CD4-positive, alpha-beta T cell (primary cell): ENCODE measurements around the gene GMEB2. TPM values are rescaled to one million over a fixed set of nuclear protein-coding genes. Genes with fewer than 3 reads are reported as not detected.

Source experiments
- ATAC-seq: fragments of 200-7000 bp; cut with Tn5 transposase; one replicate; pipeline ENCODE4 v1.10.0; 2022; ENCODE audit warnings: mild to moderate bottlenecking; ENCODE audit not compliant: poor library complexity
- CTCF ChIA-PET: fragments of 350-600 bp; sonication (Branson Sonifier 250); formaldehyde crosslinking; loops from one replicate; lab custom pipeline; 2021; ENCODE audit warnings: antibody characterized with exemption, inconsistent platforms; lab: Charles Lee
- POLR2A ChIA-PET: fragments of 350-600 bp; sonication (Branson Sonifier 250); formaldehyde crosslinking; loops from one replicate; lab custom pipeline; 2021; ENCODE audit warnings: antibody characterized with exemption, inconsistent platforms; lab: Charles Lee
- DNase-seq, 14 experiments: peaks; one replicate each; pipeline ENCODE4 v3.0.0-alpha.2; 2013 to 2020; ENCODE audit warnings: mixed read lengths in 2 of 14
- H3K27ac ChIP-seq, 2 donors: one replicate each; pipeline versions ENCODE4 v1.5.1 to v1.7.0; 2013; ENCODE audit warnings: low read length in 2 of 2, low read depth in 1 of 2, mild to moderate bottlenecking in 1 of 2
- H3K27me3 ChIP-seq, 2 experiments: 1 replicate in 1 of 2; 2 replicates in 1 of 2; pipeline versions ENCODE4 v1.6.1 to v1.7.0; 2013; ENCODE audit warnings: low read length in 2 of 2, control low read depth in 1 of 2, mild to moderate bottlenecking in 1 of 2, moderate library complexity in 1 of 2; ENCODE audit not compliant: insufficient read depth in 2 of 2, control insufficient read depth in 1 of 2
- H3K36me3 ChIP-seq: one replicate; pipeline ENCODE4 v1.6.1; 2013; ENCODE audit warnings: low read length, control low read depth; ENCODE audit not compliant: insufficient read depth
- H3K4me1 ChIP-seq: one replicate; pipeline ENCODE4 v1.6.1; 2013; ENCODE audit warnings: low read length, control low read depth; ENCODE audit not compliant: insufficient read depth
- H3K4me3 ChIP-seq: one replicate; pipeline ENCODE4 v1.5.1; 2013; ENCODE audit warnings: mild to moderate bottlenecking, low read length, moderate library complexity
- H3K9me3 ChIP-seq, 2 experiments: 1 replicate in 1 of 2; 2 replicates in 1 of 2; pipeline versions ENCODE4 v1.6.1 to v1.7.0; 2013; ENCODE audit warnings: low read length in 2 of 2, mild to moderate bottlenecking in 2 of 2, control low read depth in 1 of 2, moderate library complexity in 1 of 2; ENCODE audit not compliant: control insufficient read depth in 1 of 2, insufficient read depth in 1 of 2
- H3K27ac Mint-ChIP-seq: one replicate; pipeline ENCODE4 v1.8.0; 2020; ENCODE audit warnings: mixed read lengths
- H3K27me3 Mint-ChIP-seq: one replicate; pipeline ENCODE4 v1.8.0; 2021; ENCODE audit warnings: mixed read lengths
- H3K36me3 Mint-ChIP-seq: one replicate; pipeline ENCODE4 v1.8.0; 2021; ENCODE audit warnings: low read depth, mixed read lengths
- H3K4me1 Mint-ChIP-seq: one replicate; pipeline ENCODE4 v1.8.0; 2021; ENCODE audit warnings: low read depth, mixed read lengths
- H3K4me3 Mint-ChIP-seq: one replicate; pipeline ENCODE4 v1.8.0; 2020; ENCODE audit warnings: mild to moderate bottlenecking, mixed read lengths
- H3K9me3 Mint-ChIP-seq: one replicate; pipeline ENCODE4 v1.8.0; 2020; ENCODE audit warnings: mixed read lengths
- CTCF ChIP-seq: fragments of 200-600 bp; IDR thresholded peaks from one replicate; pipeline ENCODE4 v1.8.0; 2022; ENCODE audit warnings: antibody characterized with exemption, mild to moderate bottlenecking
- intact Hi-C, 2 experiments: fragments of 100-400 bp; cut with DNase I in 1 of 2; cut with micrococcal nuclease in 1 of 2; formaldehyde crosslinking; loops; one replicate each; pipeline versions ENCODE4 v1.15.1 to v1.9.0; 2023 to 2025; cut with DNase I, micrococcal nuclease
- polyA plus RNA-seq, 2 donors: library from polyadenylated mRNA; unstranded; fragments of 120-200 nt; gene quantifications; one replicate each; pipeline ENCODE4 v1.2.1, GENCODE V29; 2013
- total RNA-seq, 174 experiments: library from RNA in 2 of 174; stranded (reverse) in 2 of 174; gene quantifications; one replicate each; pipeline ENCODE4 v1.2.3 and lab custom pipeline; 2021 to 2026

GMEB2 gene
- total RNA-seq (10 to 100 TPM; 32.9 to 34.0 TPM), total RNA-seq (lab: John Stamatoyannopoulos, UW) (32.4 to 97.4 (median 55.7) reads per million in 172 experiments)
- 16.1 TPM for polyA plus RNA-seq (2013, experiment 1 of 2)
- polyA plus RNA-seq (2013, experiment 2 of 2): 16.4 TPM

DNA sequence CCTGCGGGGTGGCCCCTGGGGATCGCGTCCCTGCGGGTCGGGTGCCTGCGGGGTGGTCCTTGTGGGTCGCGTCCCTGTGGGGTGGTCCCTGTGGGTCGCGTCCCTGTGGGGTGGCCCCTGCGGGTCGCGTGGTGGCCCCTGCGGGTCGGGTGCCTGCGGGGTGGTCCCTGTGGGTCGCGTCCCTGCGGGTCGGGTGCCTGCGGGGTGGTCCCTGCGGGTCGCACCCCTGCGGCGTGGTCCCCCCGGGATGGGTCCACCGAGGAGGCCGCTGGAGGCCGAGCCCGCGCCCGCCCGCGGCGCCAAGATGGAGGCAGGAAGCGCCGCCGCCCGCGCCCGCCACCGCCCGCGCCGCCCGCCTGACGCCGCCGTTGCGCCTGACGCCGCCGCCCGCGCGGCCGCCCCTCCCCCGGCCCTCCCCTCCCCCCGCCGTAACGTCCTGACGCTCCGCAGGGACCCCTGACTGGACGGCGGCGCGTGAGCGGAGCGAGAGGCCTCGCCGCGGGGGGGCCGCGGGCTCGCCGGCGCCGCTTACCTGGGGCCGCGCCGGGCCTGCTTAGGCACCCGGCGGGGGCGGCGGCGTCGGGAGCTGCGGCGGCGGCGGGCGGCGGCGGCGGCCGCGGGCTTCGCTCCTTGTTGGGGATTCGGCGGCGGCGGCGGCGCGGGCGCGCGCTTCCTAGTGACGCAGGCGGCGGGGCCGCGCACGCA, at the start of gene GMEB2:
Gene GMEB2 (minus strand): TSS at position 678 of the 705 bp plus-strand sequence. CDS start 7,704 bp downstream, outside the sequence.
- H3K9me3 ChIP-seq: no peaks in the 10 kb centered on the region
- Mint-ChIP-seq H3K36me3 (peaks cover 38% of the 10 kb centered on the region), H3K4me1 (peaks cover 39% of the 10 kb centered on the region), H3K4me3 (peak within 1 kb of the TSS; percentile 98), H3K27me3 (no peaks in the 10 kb centered on the region), H3K9me3 (no peaks in the 10 kb centered on the region), H3K27ac (peak within 1 kb of the TSS; percentile 90)
- peak within 1 kb of the TSS; percentile 95 for H3K4me3 ChIP-seq
- TF ChIP-seq CTCF: no peak
- peak within 1 kb of the TSS; percentile 81 to 89 for H3K27ac ChIP-seq
- peak; percentile 31 for ATAC-seq
- H3K36me3 ChIP-seq: peaks cover 4% of the 10 kb centered on the region
- H3K4me1 ChIP-seq: peaks cover 49% of the 10 kb centered on the region
- DNase-seq: peak in 11 of 14 experiments; percentile 54 to 98 (median 73)
- POLR2A ChIA-PET: interaction anchor here (0.6 to 13.6 kb wide), 19 partner anchors 8 to 330 kb away, joined by 3 to 449 read pairs (median 4); partner anchors contain the start of genes ARFRP1, HELZ2, LIME1 and PPDPF
- CTCF ChIA-PET: interaction anchor here (0.8 to 1.9 kb wide), 4 partner anchors 9 to 89 kb away, joined by 5 to 14 read pairs (median 6); partner anchors contain the start of gene PTK6
- no peaks in the 10 kb centered on the region for H3K27me3 ChIP-seq
- intact Hi-C loops: loop anchor here (1.0 kb wide), 3 partner anchors 9 to 15 kb away; no protein-coding TSS in a partner anchor

DNA sequence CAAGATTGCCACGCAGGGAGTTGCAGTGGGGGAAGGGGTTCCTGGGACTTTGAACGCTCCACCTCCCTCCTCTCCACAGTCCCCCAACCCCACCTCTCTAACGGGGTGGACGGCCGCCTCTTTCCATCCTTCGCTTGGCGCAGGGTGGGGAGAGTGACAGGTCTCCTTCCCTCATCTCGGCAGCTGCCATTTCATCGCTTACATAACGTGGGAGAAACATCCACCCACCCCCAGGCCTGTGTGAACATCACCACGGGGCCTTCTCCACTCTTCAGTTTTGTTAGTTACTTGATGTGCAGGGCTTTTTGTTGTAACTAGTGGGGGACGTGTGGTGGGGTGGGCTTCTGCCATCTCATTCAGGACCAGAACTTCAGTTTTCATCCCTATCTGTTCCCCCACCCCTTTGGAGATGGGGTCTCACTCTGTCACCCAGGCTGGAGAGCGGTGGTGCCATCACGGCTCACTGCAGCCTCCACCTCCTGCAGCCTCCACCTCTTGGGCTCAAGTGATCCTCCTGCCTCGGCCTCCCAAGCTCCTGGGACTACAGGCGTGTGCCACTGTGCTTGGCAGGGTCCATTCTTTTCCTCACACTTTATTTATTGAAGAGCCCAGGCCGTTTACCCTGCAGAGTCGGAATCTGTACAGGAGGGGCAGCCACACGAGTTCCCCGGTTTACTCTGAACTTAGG, 48.9 kb upstream of the GMEB2 start:
- H3K27ac ChIP-seq: no peak overlapping the region
- peaks cover 19% of the 10 kb centered on the region for H3K36me3 Mint-ChIP-seq
- no peaks in the 10 kb centered on the region for H3K9me3 ChIP-seq
- H3K27me3 Mint-ChIP-seq: no peaks in the 10 kb centered on the region
- H3K4me3 ChIP-seq: no peak overlapping the region
- no peak overlapping the region for H3K27ac Mint-ChIP-seq
- no peaks in the 10 kb centered on the region for H3K27me3 ChIP-seq
- no peak overlapping the region for H3K4me3 Mint-ChIP-seq
- no peak for DNase-seq
- no peak for ATAC-seq
- ChIA-PET CTCF (no interaction called here), POLR2A (no interaction called here)
- no peaks in the 10 kb centered on the region for H3K4me1 Mint-ChIP-seq
- no peaks in the 10 kb centered on the region for H3K9me3 Mint-ChIP-seq
- H3K4me1 ChIP-seq: no peaks in the 10 kb centered on the region
- H3K36me3 ChIP-seq: peaks cover 5% of the 10 kb centered on the region
- no peak for TF ChIP-seq CTCF
- intact Hi-C loops: no loop called here

- intact Hi-C loops: no loop called here
- ChIA-PET POLR2A (no interaction called here), CTCF (no interaction called here)
- no peaks in the 10 kb centered on the region for H3K9me3 Mint-ChIP-seq
- H3K27me3 ChIP-seq: no peaks in the 10 kb centered on the region
- H3K4me1 ChIP-seq: no peaks in the 10 kb centered on the region
- H3K36me3 ChIP-seq: peaks cover 4% of the 10 kb centered on the region
- H3K36me3 Mint-ChIP-seq: peaks cover 23% of the 10 kb centered on the region
- TF ChIP-seq CTCF: no peak
- DNase-seq: no peak
- no peak overlapping the region for H3K4me3 ChIP-seq
- H3K27ac Mint-ChIP-seq: no peak overlapping the region
- no peaks in the 10 kb centered on the region for H3K27me3 Mint-ChIP-seq
- no peaks in the 10 kb centered on the region for H3K9me3 ChIP-seq
- no peak for ATAC-seq
- H3K4me1 Mint-ChIP-seq: no peaks in the 10 kb centered on the region
- no peak overlapping the region for H3K27ac ChIP-seq
- H3K4me3 Mint-ChIP-seq: no peak overlapping the region
Measured at GRCh38 chr20:63673951-63674350, 47.0 kb upstream of the GMEB2 start.
